K562 (cell line): ENCODE data around the gene CCDC136. TPM values are rescaled to one million over a fixed set of nuclear protein-coding genes. Genes with fewer than 3 reads are reported as not detected.
A peak's percentile ranks its signal among the peaks of the same experiment; 100 is the strongest.

ENCODE experiments used
- DNMT1 ChIP-seq: fragments of 450-650 bp; IDR thresholded peaks from 2 replicates; pipeline ENCODE4 v1.6.1; 2016; ENCODE audit warnings: antibody characterized with exemption, mild to moderate bottlenecking
- FOXA1 ChIP-seq: fragments of 450-650 bp; IDR thresholded peaks from 2 replicates; pipeline ENCODE4 v1.6.1; 2016; ENCODE audit warnings: mild to moderate bottlenecking, borderline replicate concordance
- FOXJ3 ChIP-seq: sonication (generic); formaldehyde crosslinking; IDR thresholded peaks from 2 replicates; pipeline ENCODE4 v1.4.0; 2020; ENCODE audit warnings: mild to moderate bottlenecking, missing genetic modification reagents
- GABPA ChIP-seq: fragments of 200-800 bp; sonication (Bioruptor generic); conservative IDR thresholded peaks from 2 replicates; pipeline ENCODE4 v1.6.1; 2016; ENCODE audit warnings: low read depth, missing genetic modification characterization, missing compliant biosample characterization
- HDAC1 ChIP-seq, 2 experiments: fragments of 450-650 bp; IDR thresholded peaks; 2 replicates each; pipeline ENCODE4 v1.6.1; 2016 to 2017; ENCODE audit warnings: inconsistent platforms in 1 of 2, mild to moderate bottlenecking in 1 of 2, moderate library complexity in 1 of 2
- HDAC6 ChIP-seq: IDR thresholded peaks from 2 replicates; pipeline ENCODE4 v1.6.1; 2012; ENCODE audit warnings: low read depth, mild to moderate bottlenecking, control low read depth, inconsistent platforms, low read length, moderate library complexity
- KLF1 ChIP-seq: fragments of 450-650 bp; IDR thresholded peaks from 2 replicates; pipeline ENCODE4 v1.6.1; 2016; ENCODE audit warnings: missing genetic modification characterization, missing compliant biosample characterization
- MED1 ChIP-seq: sonication (generic); formaldehyde crosslinking; IDR thresholded peaks from 2 replicates; pipeline ENCODE4 v1.8.1; 2023; ENCODE audit warnings: missing genetic modification reagents, borderline replicate concordance
- MEIS2 ChIP-seq: fragments of 450-650 bp; IDR thresholded peaks from 2 replicates; pipeline ENCODE4 v1.6.1; 2014; ENCODE audit warnings: mild to moderate bottlenecking; ENCODE audit not compliant: partially characterized antibody
- NR2C1 ChIP-seq, 2 experiments: fragments of 450-650 bp; IDR thresholded peaks; 2 replicates each; pipeline ENCODE4 v1.6.1; 2017; ENCODE audit warnings: mild to moderate bottlenecking in 2 of 2, antibody characterized with exemption in 1 of 2, inconsistent platforms in 1 of 2, missing compliant biosample characterization in 1 of 2, missing genetic modification characterization in 1 of 2
- POLR2G ChIP-seq: fragments of 200-400 bp; formaldehyde crosslinking; IDR thresholded peaks from 2 replicates; pipeline ENCODE4 v1.6.1; 2017; ENCODE audit warnings: low read depth, mild to moderate bottlenecking, antibody characterized with exemption, low read length, moderate library complexity
- PURB ChIP-seq: sonication (generic); formaldehyde crosslinking; IDR thresholded peaks from 2 replicates; pipeline ENCODE4 v1.9.0; 2021; ENCODE audit warnings: low read depth, mild to moderate bottlenecking, missing genetic modification reagents
- SAFB ChIP-seq: fragments of 200-400 bp; formaldehyde crosslinking; IDR thresholded peaks from 2 replicates; pipeline ENCODE4 v1.6.1; 2017; ENCODE audit warnings: low read depth, low read length, borderline replicate concordance
- SMAD2 ChIP-seq: fragments of 150-350 bp; IDR thresholded peaks from 2 replicates; pipeline ENCODE4 v1.6.1; 2014; ENCODE audit warnings: low read depth, mild to moderate bottlenecking, low read length
- SMARCA4 ChIP-seq: fragments of 450-650 bp; IDR thresholded peaks from 2 replicates; pipeline ENCODE4 v1.6.1; 2016
- SP1 ChIP-seq: sonication (generic); formaldehyde crosslinking; IDR thresholded peaks from 2 replicates; pipeline ENCODE4 v1.8.1; 2022; ENCODE audit warnings: mild to moderate bottlenecking, missing genetic modification reagents
- THRAP3 ChIP-seq: fragments of 450-650 bp; IDR thresholded peaks from 2 replicates; pipeline ENCODE4 v1.6.1; 2016; ENCODE audit warnings: mild to moderate bottlenecking, inconsistent platforms, borderline replicate concordance
- TSC22D4 ChIP-seq: fragments of 450-650 bp; IDR thresholded peaks from 2 replicates; pipeline ENCODE4 v1.6.1; 2016; ENCODE audit warnings: missing genetic modification characterization, missing biosample characterization, control low read depth
- ZFP1 ChIP-seq: fragments of 450-650 bp; formaldehyde crosslinking; IDR thresholded peaks from 2 replicates; pipeline ENCODE4 v1.4.0; 2020; ENCODE audit warnings: mild to moderate bottlenecking, mixed read lengths
- ZNF133 ChIP-seq: fragments of 250-450 bp; sonication (Bioruptor Pico); IDR thresholded peaks from 2 replicates; pipeline ENCODE4 v1.4.0; 2020; ENCODE audit warnings: mild to moderate bottlenecking
- polyA plus RNA-seq, 8 experiments: library from polyadenylated mRNA; depleted of rRNA in 4 of 8; stranded (reverse) in 5 of 8; unstranded in 3 of 8; fragments of >200 nt; fragmentation: Nextera tagmentation in 2 of 8; fragmentation: Illumina TruSeq in 1 of 8; extraction: Ambion mirVana in 2 of 8; extraction: Trizol in 1 of 8; gene quantifications; 2 replicates each; pipeline versions ENCODE4 v1.2.1 to v1.2.3, GENCODE V29; 2011 to 2014; ENCODE audit warnings: inconsistent platforms in 1 of 8, missing spikeins in 1 of 8
- total RNA-seq, 7 experiments: library from RNA; depleted of rRNA in 6 of 7; stranded (reverse); fragments of >200 nt in 6 of 7; fragmentation: Illumina TruSeq in 2 of 7; extraction: Trizol in 2 of 7; gene quantifications; 2 replicates each; pipeline versions ENCODE4 v1.2.1 to v1.2.3, GENCODE V29; 2011 to 2021; ENCODE audit warnings: low replicate concordance in 1 of 7
- TF ChIP-seq, protein P1 (sequence below): fragments of 450-650 bp; formaldehyde crosslinking; IDR thresholded peaks from 2 replicates; pipeline ENCODE4 v1.4.0; 2020; ENCODE audit warnings: mild to moderate bottlenecking, mixed read lengths
- TF ChIP-seq, protein P2 (sequence below): sonication (generic); formaldehyde crosslinking; IDR thresholded peaks from 2 replicates; pipeline ENCODE4 v1.4.0; 2020; ENCODE audit warnings: mild to moderate bottlenecking, missing genetic modification reagents
- TF ChIP-seq, protein P3 (sequence below): IDR thresholded peaks from 2 replicates; pipeline ENCODE4 v1.6.1; 2012; ENCODE audit warnings: low read depth, low read length, improper control_type of control experiment, borderline replicate concordance
- TF ChIP-seq, protein P4 (sequence below), 2 experiments: fragments of 450-650 bp in 1 of 2; sonication (generic) in 1 of 2; formaldehyde crosslinking; conservative IDR thresholded peaks; 2 replicates each; pipeline versions ENCODE4 v1.4.0 to v1.8.1; 2020 to 2022; ENCODE audit warnings: mild to moderate bottlenecking in 1 of 2, missing genetic modification reagents in 1 of 2

The CCDC136 gene
- total and polyA plus RNA-seq, 9 of the 15 experiments (the other 6 are each of a cell fraction or from before 2014, with no cell fraction given), result 2.4 to 40.8 (median 26.5) TPM

DNA sequence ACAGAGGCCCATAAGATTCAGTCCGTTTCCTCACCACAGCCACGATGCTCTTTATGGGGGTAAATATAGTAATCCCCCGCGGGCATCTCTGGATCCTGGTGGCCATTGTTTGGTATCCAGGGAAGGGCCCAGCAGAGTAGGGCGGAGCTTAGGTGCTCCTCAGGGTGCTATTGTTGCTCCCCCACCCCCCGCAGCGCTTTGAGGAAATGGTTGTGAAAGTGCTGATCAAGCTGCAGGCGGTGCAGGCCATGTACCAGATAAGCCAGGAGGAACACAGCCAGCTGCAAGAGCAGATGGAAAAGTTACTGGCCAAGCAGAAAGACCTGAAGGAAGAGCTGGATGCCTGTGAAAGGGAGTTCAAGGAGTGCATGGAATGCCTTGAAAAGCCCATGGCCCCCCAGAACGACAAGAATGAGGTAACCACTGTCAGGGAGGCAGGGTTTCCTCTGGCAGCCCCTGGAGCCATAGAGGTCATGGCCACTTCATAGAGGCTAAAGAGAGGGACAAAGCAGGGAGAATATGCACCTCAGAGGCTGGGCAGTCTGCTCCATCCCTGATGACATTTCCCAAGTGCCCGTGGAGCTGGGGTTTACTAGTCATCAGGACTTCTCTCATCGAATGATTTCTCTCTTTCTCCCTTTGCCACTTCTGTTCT, 20.9 kb downstream of the CCDC136 start (continued):
- TF ChIP-seq HDAC1 (IDR thresholded peaks at IDR 0.05) (peak in 1 of 2 experiments; percentile 60; a peak in 1 of 4 replicates), GABPA (tag) (no peak), SMARCA4 (peak; percentile 88), FOXJ3 (CRISPR knock-in tag) (no peak), ZFP1 (no peak), SMAD2 (no peak), THRAP3 (no peak), PURB (no peak), HDAC6 (no peak), ZNF133 (no peak), MEIS2 (no peak), DNMT1 (no peak), MED1 (CRISPR knock-in tag) (no peak), TSC22D4 (no peak), POLR2G (no peak), KLF1 (tag) (no peak), SAFB (no peak), FOXA1 (no peak), NR2C1 (IDR thresholded peaks at IDR 0.05) (no peak), NR2C1 (tag; IDR thresholded peaks at IDR 0.05) (0 out of 2 replicates have a peak, but pooled peaks have one; percentile 30), SP1 (CRISPR knock-in tag) (no peak; the same call in 1 of the 2 replicates)
- TF ChIP-seq, protein P1, sequence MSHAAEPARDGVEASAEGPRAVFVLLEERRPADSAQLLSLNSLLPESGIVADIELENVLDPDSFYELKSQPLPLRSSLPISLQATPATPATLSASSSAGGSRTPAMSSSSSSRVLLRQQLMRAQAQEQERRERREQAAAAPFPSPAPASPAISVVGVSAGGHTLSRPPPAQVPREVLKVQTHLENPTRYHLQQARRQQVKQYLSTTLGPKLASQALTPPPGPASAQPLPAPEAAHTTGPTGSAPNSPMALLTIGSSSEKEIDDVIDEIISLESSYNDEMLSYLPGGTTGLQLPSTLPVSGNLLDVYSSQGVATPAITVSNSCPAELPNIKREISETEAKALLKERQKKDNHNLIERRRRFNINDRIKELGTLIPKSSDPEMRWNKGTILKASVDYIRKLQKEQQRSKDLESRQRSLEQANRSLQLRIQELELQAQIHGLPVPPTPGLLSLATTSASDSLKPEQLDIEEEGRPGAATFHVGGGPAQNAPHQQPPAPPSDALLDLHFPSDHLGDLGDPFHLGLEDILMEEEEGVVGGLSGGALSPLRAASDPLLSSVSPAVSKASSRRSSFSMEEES, result no peak
- TF ChIP-seq, protein P2, sequence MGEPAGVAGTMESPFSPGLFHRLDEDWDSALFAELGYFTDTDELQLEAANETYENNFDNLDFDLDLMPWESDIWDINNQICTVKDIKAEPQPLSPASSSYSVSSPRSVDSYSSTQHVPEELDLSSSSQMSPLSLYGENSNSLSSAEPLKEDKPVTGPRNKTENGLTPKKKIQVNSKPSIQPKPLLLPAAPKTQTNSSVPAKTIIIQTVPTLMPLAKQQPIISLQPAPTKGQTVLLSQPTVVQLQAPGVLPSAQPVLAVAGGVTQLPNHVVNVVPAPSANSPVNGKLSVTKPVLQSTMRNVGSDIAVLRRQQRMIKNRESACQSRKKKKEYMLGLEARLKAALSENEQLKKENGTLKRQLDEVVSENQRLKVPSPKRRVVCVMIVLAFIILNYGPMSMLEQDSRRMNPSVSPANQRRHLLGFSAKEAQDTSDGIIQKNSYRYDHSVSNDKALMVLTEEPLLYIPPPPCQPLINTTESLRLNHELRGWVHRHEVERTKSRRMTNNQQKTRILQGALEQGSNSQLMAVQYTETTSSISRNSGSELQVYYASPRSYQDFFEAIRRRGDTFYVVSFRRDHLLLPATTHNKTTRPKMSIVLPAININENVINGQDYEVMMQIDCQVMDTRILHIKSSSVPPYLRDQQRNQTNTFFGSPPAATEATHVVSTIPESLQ, result 0 out of 2 replicates have a peak, but pooled peaks have one; percentile 4
- TF ChIP-seq, protein P3, sequence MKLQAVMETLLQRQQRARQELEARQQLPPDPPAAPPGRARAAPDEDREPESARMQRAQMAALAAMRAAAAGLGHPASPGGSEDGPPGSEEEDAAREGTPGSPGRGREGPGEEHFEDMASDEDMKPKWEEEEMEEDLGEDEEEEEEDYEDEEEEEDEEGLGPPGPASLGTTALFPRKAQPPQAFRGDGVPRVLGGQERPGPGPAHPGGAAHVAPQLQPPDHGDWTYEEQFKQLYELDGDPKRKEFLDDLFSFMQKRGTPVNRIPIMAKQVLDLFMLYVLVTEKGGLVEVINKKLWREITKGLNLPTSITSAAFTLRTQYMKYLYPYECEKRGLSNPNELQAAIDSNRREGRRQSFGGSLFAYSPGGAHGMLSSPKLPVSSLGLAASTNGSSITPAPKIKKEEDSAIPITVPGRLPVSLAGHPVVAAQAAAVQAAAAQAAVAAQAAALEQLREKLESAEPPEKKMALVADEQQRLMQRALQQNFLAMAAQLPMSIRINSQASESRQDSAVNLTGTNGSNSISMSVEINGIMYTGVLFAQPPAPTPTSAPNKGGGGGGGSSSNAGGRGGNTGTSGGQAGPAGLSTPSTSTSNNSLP, result no peak
- TF ChIP-seq, protein P4, sequence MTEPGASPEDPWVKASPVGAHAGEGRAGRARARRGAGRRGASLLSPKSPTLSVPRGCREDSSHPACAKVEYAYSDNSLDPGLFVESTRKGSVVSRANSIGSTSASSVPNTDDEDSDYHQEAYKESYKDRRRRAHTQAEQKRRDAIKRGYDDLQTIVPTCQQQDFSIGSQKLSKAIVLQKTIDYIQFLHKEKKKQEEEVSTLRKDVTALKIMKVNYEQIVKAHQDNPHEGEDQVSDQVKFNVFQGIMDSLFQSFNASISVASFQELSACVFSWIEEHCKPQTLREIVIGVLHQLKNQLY (CRISPR knock-in tag; conservative IDR thresholded peaks at IDR 0.05), result no peak
